Activated CD8-positive, alpha-beta T cell treated with anti-CD3 and anti-CD28 coated beads for 36 hours (primary cell): ENCODE measurements around the gene GTF3C1. TPM values are rescaled to one million over a fixed set of nuclear protein-coding genes. Genes with fewer than 3 reads are reported as not detected.

Experiments
- ATAC-seq: fragments of 200-7000 bp; cut with Tn5 transposase; one replicate; pipeline ENCODE4 v1.10.0; 2021; ENCODE audit warnings: mild to moderate bottlenecking, moderate library complexity
- CTCF ChIA-PET: fragments of 350-600 bp; sonication (Branson Sonifier 250); formaldehyde crosslinking; loops from one replicate; lab custom pipeline; 2021; ENCODE audit warnings: antibody characterized with exemption; lab: Charles Lee
- POLR2A ChIA-PET: fragments of 350-600 bp; sonication (Branson Sonifier 250); formaldehyde crosslinking; loops from one replicate; lab custom pipeline; 2021; ENCODE audit warnings: antibody characterized with exemption; lab: Charles Lee
- DNase-seq: peaks from one replicate; pipeline ENCODE4 v3.0.0-alpha.2; 2020
- H3K27ac Mint-ChIP-seq: one replicate; pipeline ENCODE4 v1.8.0; 2021; ENCODE audit warnings: mild to moderate bottlenecking, mixed read lengths
- H3K27me3 Mint-ChIP-seq: one replicate; pipeline ENCODE4 v1.8.0; 2021; ENCODE audit warnings: mixed read lengths
- H3K36me3 Mint-ChIP-seq: one replicate; pipeline ENCODE4 v1.8.0; 2021; ENCODE audit warnings: low read depth, mixed read lengths
- H3K4me1 Mint-ChIP-seq: one replicate; pipeline ENCODE4 v1.8.0; 2021; ENCODE audit warnings: low read depth, mixed read lengths
- H3K4me3 Mint-ChIP-seq: one replicate; pipeline ENCODE4 v1.8.0; 2021; ENCODE audit warnings: mild to moderate bottlenecking, moderate library complexity, mixed read lengths
- H3K9me3 Mint-ChIP-seq: one replicate; pipeline ENCODE4 v1.8.0; 2021; ENCODE audit warnings: mixed read lengths
- intact Hi-C: fragments of 100-400 bp; cut with micrococcal nuclease; formaldehyde crosslinking; loops from one replicate; pipeline ENCODE4 v1.10.0; 2022
- total RNA-seq, 2 experiments: library from RNA; stranded (reverse); gene quantifications; one replicate each; pipeline ENCODE4 v1.2.3, GENCODE V29; 2021
- TF ChIP-seq, protein P1 (sequence below): fragments of 200-600 bp; IDR thresholded peaks from one replicate; pipeline ENCODE4 v1.8.0; 2022; ENCODE audit warnings: antibody characterized with exemption, mild to moderate bottlenecking

GTF3C1 gene
- total RNA-seq, 2 experiments from 2014 or later: 55.9 to 58.6 TPM

DNA sequence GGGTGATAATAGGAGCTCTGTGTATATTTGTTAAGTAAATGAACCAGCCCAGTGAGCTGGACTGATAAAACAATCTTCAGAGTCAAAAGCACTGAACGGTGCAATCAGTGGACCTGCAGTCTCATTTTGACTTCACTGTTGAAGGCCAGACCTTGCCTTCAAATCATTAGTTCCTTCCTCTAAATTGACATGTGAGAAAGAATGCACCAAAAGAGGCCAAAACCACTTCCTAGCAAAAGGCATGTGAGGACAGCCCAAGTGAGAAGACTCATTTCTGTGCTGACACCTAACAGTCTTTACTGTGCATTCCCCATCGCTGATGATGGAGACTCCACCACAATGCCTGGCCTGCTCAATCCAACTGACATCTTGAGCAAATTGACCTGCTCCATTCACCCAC, 10.6 kb downstream of the GTF3C1 start:
- CTCF ChIA-PET: no interaction called here
- H3K4me3 Mint-ChIP-seq: no peak overlapping the region
- ATAC-seq: no peak

DNA sequence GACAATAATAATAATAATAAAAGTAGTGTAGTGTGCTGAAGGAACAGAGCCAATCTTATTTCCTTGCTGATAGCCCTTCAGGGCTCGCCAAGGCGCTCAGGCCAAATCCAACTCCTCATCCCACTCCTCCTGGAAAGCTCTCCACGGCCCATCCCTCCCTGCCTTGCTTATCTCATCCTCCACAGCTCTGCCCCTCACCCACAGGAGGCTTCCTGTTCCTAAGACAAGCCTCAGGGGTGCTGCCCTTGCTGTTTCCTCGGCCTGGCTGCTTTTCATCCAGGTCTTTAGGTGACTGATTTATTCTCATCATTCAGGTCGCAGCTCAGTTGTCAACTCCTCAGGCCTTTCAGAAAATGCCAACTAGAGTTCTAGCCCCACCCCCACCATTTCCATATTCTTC, 11.2 kb downstream of the GTF3C1 start:
- Mint-ChIP-seq H3K27me3 (no peaks in the 10 kb centered on the region), H3K4me1 (peaks cover 2% of the 10 kb centered on the region), H3K4me3 (no peak overlapping the region), H3K9me3 (no peaks in the 10 kb centered on the region), H3K27ac (no peak overlapping the region), H3K36me3 (peaks cover 68% of the 10 kb centered on the region)
- no peak for DNase-seq
- TF ChIP-seq, protein P1, sequence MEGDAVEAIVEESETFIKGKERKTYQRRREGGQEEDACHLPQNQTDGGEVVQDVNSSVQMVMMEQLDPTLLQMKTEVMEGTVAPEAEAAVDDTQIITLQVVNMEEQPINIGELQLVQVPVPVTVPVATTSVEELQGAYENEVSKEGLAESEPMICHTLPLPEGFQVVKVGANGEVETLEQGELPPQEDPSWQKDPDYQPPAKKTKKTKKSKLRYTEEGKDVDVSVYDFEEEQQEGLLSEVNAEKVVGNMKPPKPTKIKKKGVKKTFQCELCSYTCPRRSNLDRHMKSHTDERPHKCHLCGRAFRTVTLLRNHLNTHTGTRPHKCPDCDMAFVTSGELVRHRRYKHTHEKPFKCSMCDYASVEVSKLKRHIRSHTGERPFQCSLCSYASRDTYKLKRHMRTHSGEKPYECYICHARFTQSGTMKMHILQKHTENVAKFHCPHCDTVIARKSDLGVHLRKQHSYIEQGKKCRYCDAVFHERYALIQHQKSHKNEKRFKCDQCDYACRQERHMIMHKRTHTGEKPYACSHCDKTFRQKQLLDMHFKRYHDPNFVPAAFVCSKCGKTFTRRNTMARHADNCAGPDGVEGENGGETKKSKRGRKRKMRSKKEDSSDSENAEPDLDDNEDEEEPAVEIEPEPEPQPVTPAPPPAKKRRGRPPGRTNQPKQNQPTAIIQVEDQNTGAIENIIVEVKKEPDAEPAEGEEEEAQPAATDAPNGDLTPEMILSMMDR: no peak
- ChIA-PET CTCF (interaction anchor here (0.7 to 1.6 kb wide), 2 partner anchors 12 to 23 kb away, joined by 3 to 4 read pairs; partner anchors contain the start of genes GTF3C1 and KATNIP), POLR2A (interaction anchor here (0.6 kb wide), 1 partner anchor 20 kb away, joined by 3 read pairs; no protein-coding TSS in a partner anchor)
- ATAC-seq: no peak
- intact Hi-C loops: no loop called here

More for the DNA sequence above, 10.6 kb downstream of the GTF3C1 start:
- Mint-ChIP-seq H3K4me1 (peaks cover 2% of the 10 kb centered on the region), H3K27me3 (no peaks in the 10 kb centered on the region), H3K27ac (no peak overlapping the region), H3K36me3 (peaks cover 72% of the 10 kb centered on the region), H3K9me3 (no peaks in the 10 kb centered on the region)
- intact Hi-C loops: no loop called here
- POLR2A ChIA-PET: no interaction called here
- TF ChIP-seq, protein P1: no peak
- DNase-seq: no peak

DNA sequence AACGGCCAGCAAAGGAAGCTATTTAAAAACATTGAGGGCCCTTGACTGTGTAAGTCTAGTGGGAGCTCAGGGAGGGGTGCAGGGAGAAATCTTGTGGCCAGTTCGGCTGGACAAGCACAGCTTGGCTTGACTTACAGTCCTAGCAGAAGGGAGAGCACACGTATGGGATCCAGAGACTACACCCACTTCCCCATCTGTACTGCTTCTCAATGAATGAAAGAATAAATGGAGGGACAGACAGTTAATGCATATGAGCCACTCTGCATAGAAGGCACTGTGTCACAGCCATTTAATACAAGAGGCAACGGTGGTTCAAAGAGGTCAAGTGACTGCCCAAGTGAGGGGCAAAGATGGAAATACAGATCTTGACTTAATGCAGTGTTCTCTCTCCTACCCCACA, 15.5 kb downstream of the GTF3C1 start:
- no peak for ATAC-seq
- no peak for DNase-seq
- peaks cover 4% of the 10 kb centered on the region for H3K4me1 Mint-ChIP-seq
- H3K9me3 Mint-ChIP-seq: no peaks in the 10 kb centered on the region
- no peak overlapping the region for H3K27ac Mint-ChIP-seq
- CTCF ChIA-PET: interaction anchor here (0.9 kb wide), 1 partner anchor 9 kb away, joined by 3 read pairs; no protein-coding TSS in a partner anchor
- POLR2A ChIA-PET: no interaction called here
- H3K4me3 Mint-ChIP-seq: no peak overlapping the region
- intact Hi-C loops: no loop called here
- H3K36me3 Mint-ChIP-seq: peaks cover 53% of the 10 kb centered on the region
- TF ChIP-seq, protein P1: no peak
- no peaks in the 10 kb centered on the region for H3K27me3 Mint-ChIP-seq

DNA sequence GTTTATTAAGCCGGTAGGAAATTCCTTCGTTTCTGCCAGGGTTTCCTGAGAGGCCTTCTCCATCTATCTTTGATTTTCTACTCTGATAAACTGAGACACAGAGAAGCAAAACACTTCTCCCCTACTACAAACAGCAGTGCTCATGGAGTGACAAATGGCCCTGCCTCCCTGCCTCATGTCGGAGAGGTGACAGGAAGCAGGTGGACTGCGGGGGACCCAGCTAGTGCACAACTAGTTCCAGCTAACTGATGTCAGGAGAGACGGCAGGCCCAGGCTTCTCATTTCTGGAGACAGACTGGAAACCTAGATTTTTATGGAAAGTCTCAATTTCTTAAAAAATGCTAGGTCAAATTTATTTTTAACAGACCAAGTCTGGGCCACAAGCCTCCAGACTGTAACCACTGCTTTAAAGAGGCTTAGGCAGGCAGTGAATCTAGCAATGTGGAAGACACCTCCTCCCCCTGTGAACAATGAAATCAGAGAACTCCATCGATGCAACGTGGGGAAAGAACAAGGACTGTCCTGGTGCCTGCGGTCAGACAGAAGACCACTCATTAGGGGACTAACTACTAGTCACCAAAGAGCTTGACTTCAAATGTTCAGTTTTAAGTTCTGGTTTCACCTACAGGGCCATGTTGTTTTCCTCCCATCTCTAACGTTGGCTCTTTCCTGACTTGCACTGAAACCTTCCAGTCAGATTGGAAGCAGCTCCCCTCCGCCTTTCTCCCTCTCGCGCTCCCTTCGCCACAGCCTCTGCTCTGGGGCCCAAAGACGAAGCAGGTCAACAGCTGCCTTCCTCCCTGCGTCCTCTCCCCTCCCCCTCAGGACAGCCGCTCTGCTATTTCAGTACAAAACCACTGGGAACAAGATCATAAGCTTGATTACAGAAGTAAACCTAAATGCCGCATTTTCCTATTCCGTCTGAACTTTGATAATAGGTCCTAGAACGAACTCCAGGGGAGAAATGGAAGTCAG, 17.6 kb downstream of the GTF3C1 start:
- no peak for DNase-seq
- ChIA-PET POLR2A (no interaction called here), CTCF (interaction anchor here (1.5 kb wide), 1 partner anchor 16 kb away, joined by 12 read pairs; no protein-coding TSS in a partner anchor)
- no peak for ATAC-seq
- Mint-ChIP-seq H3K36me3 (peaks cover 50% of the 10 kb centered on the region), H3K9me3 (no peaks in the 10 kb centered on the region), H3K4me1 (peaks cover 4% of the 10 kb centered on the region), H3K4me3 (no peak overlapping the region), H3K27me3 (no peaks in the 10 kb centered on the region), H3K27ac (no peak overlapping the region)
- TF ChIP-seq, protein P1: no peak
- intact Hi-C loops: no loop called here

DNA sequence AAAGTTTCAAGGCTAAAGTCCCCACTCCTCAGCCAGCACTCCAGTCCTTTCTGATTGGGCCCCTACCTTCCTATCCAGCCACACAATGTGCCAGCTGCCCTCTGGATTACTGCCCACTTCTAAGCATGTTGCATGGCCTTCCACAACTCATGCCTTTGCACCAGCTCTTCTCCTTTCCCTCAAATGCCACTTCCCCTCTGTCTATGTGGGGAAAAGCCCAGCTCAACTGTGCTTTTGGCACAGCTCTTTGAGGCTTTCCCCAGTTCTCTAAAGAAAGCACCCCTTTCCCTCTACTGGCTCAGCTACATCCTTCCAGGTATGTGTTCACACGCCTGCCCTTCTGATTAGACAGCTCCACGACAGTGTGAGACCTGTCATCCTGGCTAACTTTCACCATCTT, 18.5 kb downstream of the GTF3C1 start:
- TF ChIP-seq, protein P1: no peak
- H3K27me3 Mint-ChIP-seq: no peaks in the 10 kb centered on the region
- H3K36me3 Mint-ChIP-seq: peaks cover 41% of the 10 kb centered on the region
- no peak overlapping the region for H3K27ac Mint-ChIP-seq
- intact Hi-C loops: no loop called here
- DNase-seq (no peak), ATAC-seq (no peak)
- ChIA-PET POLR2A (no interaction called here), CTCF (no interaction called here)
- no peaks in the 10 kb centered on the region for H3K9me3 Mint-ChIP-seq
- H3K4me3 Mint-ChIP-seq: no peak overlapping the region
- peaks cover 4% of the 10 kb centered on the region for H3K4me1 Mint-ChIP-seq
